Left cardiac atrium (tissue), 4 donors: ENCODE data around the gene FBXO15. TPM values are rescaled to one million over a fixed set of nuclear protein-coding genes. Genes with fewer than 3 reads are reported as not detected.

Source experiments
- ATAC-seq, 2 donors: fragments of 200-7000 bp; cut with Tn5 transposase; one replicate each; pipeline ENCODE4 v1.9.1; 2020; ENCODE audit warnings: mild to moderate bottlenecking in 2 of 2, moderate library complexity in 2 of 2
- DNase-seq: peaks from one replicate; pipeline ENCODE4 v3.0.0-alpha.2; 2020
- intact Hi-C, 2 donors: fragments of 100-400 bp; cut with DNase I; formaldehyde crosslinking; loops; one replicate each; pipeline versions ENCODE4 v1.14.1 to v1.15.1; 2022 to 2023
- total RNA-seq, 2 donors: library from RNA; stranded (reverse); fragmentation: NEBNext Ultra II Directional; extraction: Animal tissue kit (Norgen Biotek cat#: 25700); gene quantifications; one replicate each; pipeline ENCODE4 v1.2.1, GENCODE V29; 2021
- donor health status: DM: no; HTN: yes; CAD: no.
- donor health status: DM: no; HTN: yes; CAD: no; lungs with severe emphysema.
- donor health status: DM: yes; HTN: yes; CAD: no.
- donor health status: Dilated cardiomyopathy.

The FBXO15 gene
- total RNA-seq, 2 donors from 2014 or later, result 0.47 TPM; not detected in 1

DNA sequence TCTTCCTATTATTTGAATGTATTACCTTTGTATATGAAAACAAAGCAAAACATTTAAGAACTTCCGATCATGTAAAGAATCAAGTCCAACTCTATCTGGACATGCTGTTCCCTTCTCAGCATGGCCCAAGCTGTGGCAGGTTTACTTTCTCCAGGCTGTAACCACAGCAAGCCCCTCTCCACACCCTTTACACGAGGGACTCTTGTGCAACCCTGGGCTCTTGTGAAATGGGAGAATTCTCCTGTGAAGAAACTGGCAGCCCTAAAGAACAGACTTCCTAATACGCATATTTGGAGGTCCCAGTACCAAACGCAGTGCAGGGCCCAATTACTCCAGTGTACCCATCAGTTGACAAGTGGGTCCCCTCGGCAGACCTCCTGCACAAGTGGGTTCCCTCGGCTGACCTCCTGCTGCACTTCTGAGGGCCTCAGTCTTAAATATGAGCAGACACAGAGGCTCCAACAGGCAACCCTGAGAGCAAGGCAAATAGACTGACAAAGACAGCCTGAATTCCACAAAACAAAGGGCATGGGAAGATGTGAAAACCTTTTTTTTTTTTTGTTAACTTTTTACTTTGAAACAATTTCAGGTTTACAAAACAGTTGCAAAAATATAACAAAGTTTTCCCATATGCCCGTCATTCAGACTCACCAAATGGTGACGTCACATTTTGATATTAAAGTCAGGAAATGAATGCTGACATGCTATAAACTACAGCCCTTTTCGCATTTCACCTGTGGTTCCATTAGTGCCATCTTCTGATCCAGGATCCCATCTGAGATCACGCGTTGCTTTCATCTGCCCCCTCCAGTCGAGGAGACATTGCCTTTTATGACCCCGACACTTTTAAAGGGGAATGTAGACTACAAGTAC, 78.2 kb downstream of the FBXO15 start:
- intact Hi-C loops, result no loop called here
- DNase-seq (no peak), ATAC-seq (no peak)

- DNase-seq, result no peak
- ATAC-seq, result no peak
- intact Hi-C loops, result no loop called here
Observed at GRCh38 chr18:74068296-74068695, 79.3 kb downstream of the FBXO15 start.

GRCh38 chr18:74066018-74066417, 81.6 kb downstream of the FBXO15 start:
- no peak for ATAC-seq
- DNase-seq, result no peak
- intact Hi-C loops, result no loop called here

DNA sequence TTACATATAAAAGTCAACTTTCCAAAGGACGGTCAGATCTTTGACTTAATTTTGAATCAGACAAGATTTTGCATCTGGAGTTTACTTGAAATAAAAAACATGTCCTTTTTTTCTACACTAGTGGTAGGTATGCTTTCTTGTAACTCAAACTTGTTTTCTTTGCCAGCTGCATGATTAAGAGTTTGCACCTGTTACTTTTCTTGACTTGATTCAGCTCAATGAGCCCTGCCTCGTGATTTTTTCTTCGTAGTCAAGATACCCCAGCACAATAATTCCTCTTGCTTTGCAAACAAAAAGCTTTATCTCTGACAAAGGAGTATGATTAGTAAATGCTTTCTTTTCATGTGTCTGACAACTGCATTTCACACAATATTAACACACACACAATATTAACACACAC, 82.3 kb downstream of the FBXO15 start:
- ATAC-seq (no peak), DNase-seq (no peak)
- intact Hi-C loops, result no loop called here

GRCh38 chr18:74064510-74064909, 83.1 kb downstream of the FBXO15 start:
- intact Hi-C loops, result no loop called here
- ATAC-seq (no peak), DNase-seq (no peak)

- DNase-seq (no peak), ATAC-seq (no peak)
- intact Hi-C loops, result no loop called here
Observed at GRCh38 chr18:74063557-74063956, 84.1 kb downstream of the FBXO15 start.

DNA sequence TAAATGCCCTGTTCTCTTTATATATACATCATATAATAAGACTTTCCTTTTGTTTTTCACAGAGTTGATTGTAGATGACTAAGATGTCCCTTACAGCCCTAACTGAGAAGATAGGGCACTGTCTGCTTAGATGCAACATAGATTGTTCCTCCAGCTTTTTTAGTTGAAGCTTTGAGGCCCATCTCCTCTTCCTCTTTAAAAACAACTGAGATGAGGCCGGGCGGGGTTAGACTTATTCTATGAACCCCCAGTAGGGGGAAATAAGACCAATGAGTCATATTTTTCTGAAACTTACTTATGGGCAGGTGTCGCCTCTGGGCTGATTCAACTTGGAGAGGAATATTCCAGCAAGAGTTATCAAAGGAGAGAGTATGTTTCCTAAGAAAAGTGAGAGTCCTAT, 84.6 kb downstream of the FBXO15 start:
- intact Hi-C loops, result no loop called here
- ATAC-seq (no peak), DNase-seq (no peak)

- DNase-seq, result no peak
- no peak for ATAC-seq
- intact Hi-C loops, result no loop called here
Observed at GRCh38 chr18:74062037-74062436, 85.6 kb downstream of the FBXO15 start.

GRCh38 chr18:74060579-74060978, 87.1 kb downstream of the FBXO15 start:
- intact Hi-C loops, result no loop called here
- DNase-seq (no peak), ATAC-seq (no peak)

- no peak for ATAC-seq
- intact Hi-C loops, result no loop called here
- DNase-seq, result no peak
Observed at GRCh38 chr18:74050807-74051206, 96.8 kb downstream of the FBXO15 start.

DNA sequence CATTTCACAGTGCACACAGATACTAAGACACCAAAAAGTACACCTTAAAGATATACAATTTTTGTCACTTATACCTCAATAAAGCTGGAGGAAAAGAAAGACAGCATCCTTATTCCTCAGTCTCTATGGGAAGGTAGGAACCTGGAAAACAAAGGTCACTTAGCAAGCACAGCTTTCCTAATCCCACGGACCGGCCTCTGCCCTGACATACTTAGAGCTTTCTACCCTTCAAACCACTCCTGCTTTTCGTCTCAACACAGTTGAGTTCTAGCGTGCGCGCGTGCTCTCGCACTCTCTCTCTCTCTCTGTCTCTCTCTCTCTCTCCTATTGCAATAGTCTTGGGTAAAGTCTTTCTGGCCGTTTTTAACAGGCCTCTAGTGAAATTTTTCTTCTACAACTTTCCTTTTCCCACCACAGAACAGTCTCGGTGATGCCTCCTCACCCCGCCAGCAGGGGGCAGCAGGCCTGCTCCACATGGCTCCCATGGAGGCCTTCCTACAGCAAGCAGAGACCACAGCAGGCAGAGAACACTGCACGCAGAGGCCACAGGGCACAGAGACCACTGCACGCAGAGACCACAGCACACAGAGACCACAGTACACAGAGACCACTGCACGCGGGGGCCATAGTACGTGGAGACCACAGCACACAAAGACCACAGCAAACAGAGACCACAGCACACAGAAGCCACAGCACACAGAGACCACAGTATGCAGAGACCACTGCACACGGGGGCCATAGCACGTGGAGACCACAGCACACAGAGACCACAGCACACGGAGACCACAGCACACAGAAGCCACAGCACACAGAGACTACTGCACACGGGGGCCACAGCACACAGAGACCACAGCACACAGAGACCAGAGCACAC, 106.9 kb downstream of the FBXO15 start:
- intact Hi-C loops, result no loop called here
- DNase-seq, result no peak
- no peak for ATAC-seq

DNA sequence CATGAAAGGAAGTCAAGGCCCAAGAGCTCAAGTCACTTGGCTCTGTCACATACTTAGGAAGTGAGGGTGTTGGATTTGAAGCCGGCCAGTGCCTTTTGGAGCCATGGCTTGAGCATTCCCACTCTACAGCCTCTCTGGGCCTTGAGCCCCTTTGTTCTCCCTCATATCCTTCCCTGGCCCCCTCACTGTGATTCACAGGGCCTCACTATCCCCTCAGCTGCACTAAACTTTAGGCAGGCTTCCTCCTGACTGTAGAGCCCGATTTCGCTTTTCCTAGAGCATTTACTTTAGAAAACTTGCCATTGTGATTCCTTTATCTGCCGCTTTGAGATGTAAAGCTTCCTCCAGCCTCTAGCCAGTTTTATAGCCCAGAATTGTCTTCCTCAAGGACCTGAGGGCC, 107.6 kb downstream of the FBXO15 start:
- ATAC-seq, result no peak

DNA sequence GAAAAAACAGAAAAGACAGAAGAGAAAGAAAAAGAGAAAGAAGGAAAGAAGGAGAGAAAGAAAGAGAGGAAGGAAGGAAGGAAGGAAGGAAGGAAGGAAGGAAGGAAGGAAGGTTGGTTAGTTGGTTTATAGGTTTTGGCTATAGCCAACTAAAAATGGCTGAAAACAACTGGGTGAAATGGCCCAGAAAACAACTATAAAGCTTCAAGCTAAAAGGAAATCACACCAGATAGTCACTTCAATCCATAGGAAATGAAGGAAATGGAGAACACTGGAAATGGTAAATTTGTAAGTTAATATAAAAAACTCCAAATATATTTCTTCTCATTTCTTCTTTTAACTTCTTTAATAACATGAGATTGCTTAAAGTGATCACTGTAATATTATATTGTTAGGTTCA, 118.5 kb downstream of the FBXO15 start:
- ATAC-seq (no peak), DNase-seq (no peak)
- intact Hi-C loops, result no loop called here

More for the DNA sequence above, 107.6 kb downstream of the FBXO15 start:
- intact Hi-C loops, result no loop called here
- DNase-seq, result no peak

Other genes with a start within 250 kb of the FBXO15 start
- gene TIMM21, start 689 bp upstream of the FBXO15 start, total RNA-seq, result 100 to 1,000 TPM in 1 of 2 donors, 10 to 100 TPM in 1; 95.3 to 114 TPM
- 100 to 1,000 TPM in 1 of 2 donors, 10 to 100 TPM in 1; 66.7 to 122 TPM for gene CYB5A, start 144.1 kb upstream of the FBXO15 start, total RNA-seq
- not detected for gene C18orf63, start 168.0 kb upstream of the FBXO15 start, total RNA-seq